ENCODE measurements around the gene KPNA1. TPM values are rescaled to one million over a fixed set of nuclear protein-coding genes. Genes with fewer than 3 reads are reported as not detected.

The KPNA1 gene
- total and polyA plus RNA-seq, 7 donors: 9.6 to 50.1 (median 34.9) TPM

- no peaks in the 10 kb centered on the region for H3K27me3 ChIP-seq
- TF ChIP-seq EP300 (IDR thresholded peaks at IDR 0.05) (no peak), POLR2AphosphoS5 (IDR thresholded peaks at IDR 0.05) (no peak), POLR2A (IDR thresholded peaks at IDR 0.05) (no peak), CTCF (IDR thresholded peaks at IDR 0.05) (no peak)
- no peak overlapping the region for H3K4me3 ChIP-seq
- peaks cover 0 to 11% (median 2%) of the 10 kb centered on the region in 4 donors for H3K4me1 ChIP-seq
- no peak overlapping the region for H3K27ac ChIP-seq
- DNase-seq: no peak
- H3K36me3 ChIP-seq: no peaks in the 10 kb centered on the region
- 92 to 94% methylated on average over 2 of the region's 2 CpGs for WGBS, 2 donors
- H3K9me3 ChIP-seq: no peaks in the 10 kb centered on the region
- intact Hi-C loops (cut with DNase I): no loop called here
These were observed 38.2 kb downstream of the KPNA1 start for GRCh38 chr3:122476532-122476931.

GRCh38 chr3:122475316-122475715, 39.4 kb downstream of the KPNA1 start:
- no peaks in the 10 kb centered on the region for H3K27me3 ChIP-seq
- no peak for TF ChIP-seq POLR2AphosphoS5 (IDR thresholded peaks at IDR 0.05)
- no peak for TF ChIP-seq EP300 (IDR thresholded peaks at IDR 0.05)
- TF ChIP-seq POLR2A (IDR thresholded peaks at IDR 0.05): no peak
- no peak for TF ChIP-seq CTCF (IDR thresholded peaks at IDR 0.05)

DNA sequence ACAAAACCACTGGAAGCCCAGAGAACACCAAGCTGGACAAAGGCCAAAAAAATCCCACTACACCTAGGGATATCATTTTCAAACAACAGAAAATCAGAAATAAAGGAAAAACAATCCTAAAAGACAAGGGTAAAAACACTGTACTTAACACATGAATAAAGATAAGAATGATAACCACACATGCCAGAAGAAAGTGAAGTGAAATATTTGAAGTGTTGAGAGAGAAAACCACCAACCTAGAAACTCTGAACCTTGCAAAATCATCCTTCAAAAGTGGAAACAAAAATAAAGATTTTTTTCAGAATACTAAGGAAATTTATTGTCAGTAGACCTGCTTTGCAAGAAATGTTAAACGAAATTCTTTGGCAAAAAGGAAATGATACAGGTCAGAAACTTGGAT, 45.1 kb downstream of the KPNA1 start:
- Histone ChIP-seq H3K9me3 (no peaks in the 10 kb centered on the region), H3K4me1 (peaks cover 0 to 27% (median 11%) of the 10 kb centered on the region in 4 donors), H3K4me3 (no peak overlapping the region), H3K36me3 (peaks cover 0 to 29% (median 0%) of the 10 kb centered on the region in 4 donors), H3K27me3 (no peaks in the 10 kb centered on the region), H3K27ac (no peak overlapping the region)
- 45 to 83% methylated on average over 1 of the region's 1 CpG for WGBS, 2 donors
- intact Hi-C loops (cut with DNase I): no loop called here
- TF ChIP-seq EP300 (IDR thresholded peaks at IDR 0.05): no peak
- no peak for TF ChIP-seq POLR2A (IDR thresholded peaks at IDR 0.05)
- TF ChIP-seq CTCF (IDR thresholded peaks at IDR 0.05): no peak
- TF ChIP-seq POLR2AphosphoS5 (IDR thresholded peaks at IDR 0.05): no peak
- no peak for DNase-seq

More at GRCh38 chr3:122475316-122475715, 39.4 kb downstream of the KPNA1 start:
- no peaks in the 10 kb centered on the region for H3K9me3 ChIP-seq
- DNase-seq: no peak
- H3K4me1 ChIP-seq: peaks cover 0 to 11% (median 2%) of the 10 kb centered on the region in 4 donors
- 97 to 98% methylated on average over 2 of the region's 2 CpGs for WGBS, 2 donors
- intact Hi-C loops (cut with DNase I): no loop called here
- H3K27ac ChIP-seq: no peak overlapping the region
- no peaks in the 10 kb centered on the region for H3K36me3 ChIP-seq
- H3K4me3 ChIP-seq: no peak overlapping the region

- Histone ChIP-seq H3K27ac (no peak overlapping the region), H3K27me3 (no peaks in the 10 kb centered on the region), H3K4me1 (peaks cover 0 to 27% (median 11%) of the 10 kb centered on the region in 4 donors), H3K4me3 (no peak overlapping the region), H3K9me3 (no peaks in the 10 kb centered on the region), H3K36me3 (peaks cover 0 to 33% (median 0%) of the 10 kb centered on the region in 4 donors)
- 71 to 76% methylated on average over 3 of the region's 3 CpGs for WGBS, 2 donors
- no peak for TF ChIP-seq EP300 (IDR thresholded peaks at IDR 0.05)
- intact Hi-C loops (cut with DNase I): no loop called here
- DNase-seq: no peak
These were observed 45.7 kb downstream of the KPNA1 start for GRCh38 chr3:122468896-122469533.

- Histone ChIP-seq H3K4me1 (peaks cover 0 to 24% (median 11%) of the 10 kb centered on the region in 4 donors), H3K9me3 (no peaks in the 10 kb centered on the region), H3K27ac (no peak overlapping the region), H3K4me3 (no peak overlapping the region), H3K27me3 (no peaks in the 10 kb centered on the region), H3K36me3 (peaks cover 0 to 56% (median 4%) of the 10 kb centered on the region in 4 donors)
- intact Hi-C loops (cut with DNase I): no loop called here
- WGBS, 2 donors: 97 to 98% methylated on average over 3 of the region's 3 CpGs
- TF ChIP-seq CTCF (IDR thresholded peaks at IDR 0.05) (no peak), POLR2A (IDR thresholded peaks at IDR 0.05) (no peak), POLR2AphosphoS5 (IDR thresholded peaks at IDR 0.05) (no peak), EP300 (IDR thresholded peaks at IDR 0.05) (no peak)
- DNase-seq: no peak
These were observed 48.0 kb downstream of the KPNA1 start for GRCh38 chr3:122466701-122467240.
